GM12878 (cell line): ENCODE measurements around the gene TPSB2. TPM values are rescaled to one million over a fixed set of nuclear protein-coding genes. Genes with fewer than 3 reads are reported as not detected.

ENCODE experiments used
- ATAC-seq: fragments of 200-7000 bp; cut with Tn5 transposase; 3 replicates; pipeline ENCODE4 v1.9.1; 2020; ENCODE audit warnings: mild to moderate bottlenecking, moderate library complexity
- BruUV-seq: library from RNA; stranded (reverse); fragments of 400-500 nt; replicated peaks from 2 replicates; lab custom pipeline; 2021; lab: Mats Ljungman, UMichigan
- CTCF ChIA-PET: fragments of 300-600 bp; sonication (Branson Sonifier 250); formaldehyde crosslinking; extraction: SDS; loops from one replicate; lab custom pipeline; 2021; ENCODE audit warnings: inconsistent platforms; lab: Yijun Ruan, JAX
- POLR2A ChIA-PET: fragments of 350-600 bp; formaldehyde crosslinking; extraction: SDS; loops from one replicate; lab custom pipeline; 2021; ENCODE audit warnings: inconsistent platforms; lab: Charles Lee
- RAD21 ChIA-PET: fragments of 300-600 bp; sonication (Branson Sonifier 250); formaldehyde crosslinking; loops from one replicate; lab custom pipeline; 2023; ENCODE audit warnings: antibody characterized with exemption; ENCODE audit not compliant: unreplicated experiment; lab: Charles Lee
- SMC1A ChIA-PET: fragments of 300-600 bp; sonication (Branson Sonifier 250); formaldehyde crosslinking; loops from one replicate; lab custom pipeline; 2023; ENCODE audit not compliant: unreplicated experiment, uncharacterized antibody; lab: Charles Lee
- DNase-seq: peaks from one replicate; pipeline ENCODE4 v3.0.0-alpha.2; 2011; ENCODE audit warnings: low read depth, low spot score
- FAIRE-seq: peaks from 3 replicates; lab custom pipeline; 2011; peaks lifted over from hg19 to GRCh38; lab: Jason Lieb, UNC
- H2AFZ ChIP-seq: 2 replicates; pipeline ENCODE4 v1.6.0; 2011; ENCODE audit warnings: low read depth, low read length, control low read depth; ENCODE audit not compliant: control insufficient read depth
- H3K27ac ChIP-seq: 2 replicates; pipeline ENCODE4 v1.5.1; 2011; ENCODE audit warnings: control low read depth; ENCODE audit not compliant: control insufficient read depth, insufficient read depth
- H3K27me3 ChIP-seq, 2 experiments: replicated peaks in 1 of 2; 2 replicates each; pipeline versions ENCODE4 v1.6.0 to v1.6.1; 2011; ENCODE audit warnings: low read length in 1 of 2; ENCODE audit not compliant: control insufficient read depth in 2 of 2, insufficient read depth in 2 of 2
- H3K36me3 ChIP-seq, 2 experiments: 2 replicates each; pipeline ENCODE4 v1.5.1; 2011; ENCODE audit warnings: low read length in 1 of 2; ENCODE audit not compliant: control insufficient read depth in 2 of 2, insufficient read depth in 2 of 2
- H3K4me1 ChIP-seq: 2 replicates; pipeline ENCODE4 v1.6.1; 2011; ENCODE audit warnings: mild to moderate bottlenecking, low read length, moderate library complexity, mixed read lengths; ENCODE audit not compliant: control insufficient read depth, insufficient read depth
- H3K4me2 ChIP-seq: 2 replicates; pipeline ENCODE4 v1.6.0; 2011; ENCODE audit warnings: control low read depth; ENCODE audit not compliant: control insufficient read depth, insufficient read depth
- H3K4me3 ChIP-seq: fragments of 200-600 bp; sonication (generic); 2 replicates; pipeline ENCODE4 v1.5.1; 2016
- H3K79me2 ChIP-seq: 2 replicates; pipeline ENCODE4 v1.6.0; 2011; ENCODE audit warnings: low read length; ENCODE audit not compliant: control insufficient read depth, insufficient read depth
- H3K9ac ChIP-seq: 2 replicates; pipeline ENCODE4 v1.8.0; 2011; ENCODE audit warnings: low read length, control low read depth, mixed read lengths; ENCODE audit not compliant: control insufficient read depth, insufficient read depth
- H3K9me3 ChIP-seq: replicated peaks from 3 replicates; pipeline ENCODE4 v1.5.1; 2011; ENCODE audit warnings: mild to moderate bottlenecking, low read length; ENCODE audit not compliant: control insufficient read depth, insufficient read depth
- H4K20me1 ChIP-seq: 2 replicates; pipeline ENCODE4 v1.6.0; 2011; ENCODE audit not compliant: control insufficient read depth, insufficient read depth
- BCL11A ChIP-seq: IDR thresholded peaks from 2 replicates; pipeline ENCODE4 v1.6.1; 2011; ENCODE audit warnings: low read depth, low read length
- CREM ChIP-seq: IDR thresholded peaks from 2 replicates; pipeline ENCODE4 v1.6.1; 2014; ENCODE audit warnings: antibody characterized with exemption, low read depth
- CUX1 ChIP-seq: IDR thresholded peaks from 2 replicates; pipeline ENCODE4 v1.6.1; 2012; ENCODE audit warnings: improper control_type of control experiment, low read depth, low read length; ENCODE audit not compliant: insufficient replicate concordance
- EED ChIP-seq: sonication (generic); IDR thresholded peaks from 2 replicates; pipeline ENCODE4 v1.6.1; 2016; ENCODE audit warnings: antibody characterized with exemption, low read depth
- FOXK2 ChIP-seq: fragments of 450-650 bp; IDR thresholded peaks from 2 replicates; pipeline ENCODE4 v1.6.1; 2017; ENCODE audit warnings: mild to moderate bottlenecking, moderate library complexity
- FOXM1 ChIP-seq: IDR thresholded peaks from 2 replicates; pipeline ENCODE4 v1.6.1; 2012; ENCODE audit warnings: low read depth, mild to moderate bottlenecking, inconsistent platforms, low read length, moderate library complexity
- IKZF2 ChIP-seq, 2 experiments: fragments of 450-650 bp; IDR thresholded peaks; 2 replicates each; pipeline ENCODE4 v1.6.1; 2017; ENCODE audit warnings: mild to moderate bottlenecking in 2 of 2, moderate library complexity in 2 of 2
- JUND ChIP-seq: IDR thresholded peaks from 2 replicates; pipeline ENCODE4 v1.6.1; 2012; ENCODE audit warnings: low read depth, mild to moderate bottlenecking, low read length, improper control_type of control experiment, moderate library complexity
- NR2C2 ChIP-seq: IDR thresholded peaks from 2 replicates; pipeline ENCODE4 v1.6.1; 2011; ENCODE audit warnings: borderline replicate concordance, low read depth; ENCODE audit not compliant: control insufficient read depth, insufficient read length
- PAX8 ChIP-seq: fragments of 450-650 bp; IDR thresholded peaks from 2 replicates; pipeline ENCODE4 v1.6.1; 2017; ENCODE audit warnings: mild to moderate bottlenecking, moderate library complexity
- POLR2AphosphoS2 ChIP-seq: IDR thresholded peaks from 2 replicates; pipeline ENCODE4 v1.6.1; 2011; ENCODE audit warnings: low read depth, mild to moderate bottlenecking, low read length, improper control_type of control experiment, moderate library complexity
- SRF ChIP-seq, 2 experiments: IDR thresholded peaks; 2 replicates each; pipeline ENCODE4 v1.6.1; 2011; ENCODE audit warnings: low read depth in 2 of 2, low read length in 2 of 2, mild to moderate bottlenecking in 1 of 2, moderate library complexity in 1 of 2
- ZBTB40 ChIP-seq: fragments of 450-650 bp; IDR thresholded peaks from 2 replicates; pipeline ENCODE4 v1.6.1; 2016; ENCODE audit warnings: mild to moderate bottlenecking, moderate library complexity, borderline replicate concordance
- ZNF274 ChIP-seq: IDR thresholded peaks from one replicate; pipeline ENCODE4 v1.8.0; 2011; ENCODE audit not compliant: insufficient read length, insufficient read depth
- WGBS: methylation state at CpG from one replicate; pipeline ENCODE4 v1.1.6; 2016; ENCODE audit warnings: low lambda C conversion rate; ENCODE audit not compliant: insufficient replicate concordance, insufficient coverage; ENCODE audit errors: missing lambda C conversion rate; 5-methylcytosine and 5-hydroxymethylcytosine counted together
- in situ Hi-C: fragments of 300-500 bp; cut with MboI; formaldehyde crosslinking; loops from 9 replicates; pipeline ENCODE4 v1.14.3; 2018; ENCODE audit warnings: mixed read lengths
- intact Hi-C: fragments of 100-400 bp; cut with micrococcal nuclease; formaldehyde crosslinking; loops from one replicate; pipeline ENCODE4 v1.14.2; 2022; ENCODE audit not compliant: unreplicated experiment
- polyA plus RNA-seq, 11 experiments: library from polyadenylated mRNA; depleted of rRNA in 4 of 11; unstranded in 6 of 11; stranded (reverse) in 5 of 11; fragments of >200 nt; fragmentation: Nextera tagmentation in 4 of 11; fragmentation: Illumina TruSeq in 1 of 11; extraction: Ambion mirVana in 4 of 11; extraction: Trizol in 1 of 11; gene quantifications; 1 replicate in 1 of 11; 2 replicates in 10 of 11; pipeline versions ENCODE4 v1.2.1 to v1.2.3, GENCODE V29; 2011 to 2016; ENCODE audit warnings: inconsistent platforms in 2 of 11, missing spikeins in 2 of 11, low read depth in 1 of 11
- total RNA-seq, 4 experiments: library from RNA; depleted of rRNA in 3 of 4; stranded (reverse); fragments of >200 nt in 3 of 4; fragmentation: Illumina TruSeq in 1 of 4; extraction: Trizol in 1 of 4; gene quantifications; 2 replicates each; pipeline versions ENCODE4 v1.2.1 to v1.2.3, GENCODE V29; 2013 to 2021

The TPSB2 gene
- total and polyA plus RNA-seq, 10 of the 15 experiments (the other 5 are each of a cell fraction or from before 2014, with no cell fraction given), result not detected

GRCh38 chr16:1213231-1213630 is 16.8 kb downstream of the TPSB2 start:
- RAD21 ChIA-PET, result no interaction called here
- no peak for TF ChIP-seq POLR2AphosphoS2
- TF ChIP-seq NR2C2, result no peak
- TF ChIP-seq CREM, result no peak
- no peak for TF ChIP-seq FOXK2
- TF ChIP-seq FOXM1, result no peak
- TF ChIP-seq IKZF2 (IDR thresholded peaks at IDR 0.05), result no peak
- no peak for TF ChIP-seq SRF (IDR thresholded peaks at IDR 0.05; ENCODE audit: low read depth in 2 of 2, low read length in 2 of 2)
- TF ChIP-seq CUX1, result no peak
- no peak for TF ChIP-seq PAX8
- TF ChIP-seq ZNF274, result no peak
- no peak for TF ChIP-seq EED
- no peak for TF ChIP-seq JUND
- no peak for TF ChIP-seq ZBTB40
- TF ChIP-seq BCL11A, result no peak

More at GRCh38 chr16:1213231-1213630, 16.8 kb downstream of the TPSB2 start:
- no peaks in the 10 kb centered on the region for H3K36me3 ChIP-seq
- H3K9me3 ChIP-seq, result no peaks in the 10 kb centered on the region
- ChIA-PET SMC1A (no interaction called here), CTCF (no interaction called here), POLR2A (no interaction called here)
- H3K27me3 ChIP-seq, result no peaks in the 10 kb centered on the region
- 43% methylated on average over 8 of the region's 8 CpGs for WGBS
- no peak overlapping the region for H3K4me3 ChIP-seq
- H3K4me1 ChIP-seq, result no peaks in the 10 kb centered on the region
- H2AFZ ChIP-seq, result no peak overlapping the region
- DNase-seq (no peak), ATAC-seq (no peak), FAIRE-seq (no peak)
- H3K27ac ChIP-seq, result no peak overlapping the region
- no peak overlapping the region for H3K4me2 ChIP-seq
- intact Hi-C loops, result no loop called here
- no peaks in the 10 kb centered on the region for H4K20me1 ChIP-seq
- no TSS peak for BruUV-seq
- H3K79me2 ChIP-seq, result no peaks in the 10 kb centered on the region
- in situ Hi-C loops, result no loop called here
- no peak overlapping the region for H3K9ac ChIP-seq
